IPS DF 4.7 (cell line): ENCODE measurements around the gene DPH1.

Experiments
- DNase-seq: peaks from one replicate; pipeline ENCODE4 v3.0.0-alpha.2; 2013; ENCODE audit warnings: low spot score; ENCODE audit errors: extremely low read depth

DPH1 gene

DNA sequence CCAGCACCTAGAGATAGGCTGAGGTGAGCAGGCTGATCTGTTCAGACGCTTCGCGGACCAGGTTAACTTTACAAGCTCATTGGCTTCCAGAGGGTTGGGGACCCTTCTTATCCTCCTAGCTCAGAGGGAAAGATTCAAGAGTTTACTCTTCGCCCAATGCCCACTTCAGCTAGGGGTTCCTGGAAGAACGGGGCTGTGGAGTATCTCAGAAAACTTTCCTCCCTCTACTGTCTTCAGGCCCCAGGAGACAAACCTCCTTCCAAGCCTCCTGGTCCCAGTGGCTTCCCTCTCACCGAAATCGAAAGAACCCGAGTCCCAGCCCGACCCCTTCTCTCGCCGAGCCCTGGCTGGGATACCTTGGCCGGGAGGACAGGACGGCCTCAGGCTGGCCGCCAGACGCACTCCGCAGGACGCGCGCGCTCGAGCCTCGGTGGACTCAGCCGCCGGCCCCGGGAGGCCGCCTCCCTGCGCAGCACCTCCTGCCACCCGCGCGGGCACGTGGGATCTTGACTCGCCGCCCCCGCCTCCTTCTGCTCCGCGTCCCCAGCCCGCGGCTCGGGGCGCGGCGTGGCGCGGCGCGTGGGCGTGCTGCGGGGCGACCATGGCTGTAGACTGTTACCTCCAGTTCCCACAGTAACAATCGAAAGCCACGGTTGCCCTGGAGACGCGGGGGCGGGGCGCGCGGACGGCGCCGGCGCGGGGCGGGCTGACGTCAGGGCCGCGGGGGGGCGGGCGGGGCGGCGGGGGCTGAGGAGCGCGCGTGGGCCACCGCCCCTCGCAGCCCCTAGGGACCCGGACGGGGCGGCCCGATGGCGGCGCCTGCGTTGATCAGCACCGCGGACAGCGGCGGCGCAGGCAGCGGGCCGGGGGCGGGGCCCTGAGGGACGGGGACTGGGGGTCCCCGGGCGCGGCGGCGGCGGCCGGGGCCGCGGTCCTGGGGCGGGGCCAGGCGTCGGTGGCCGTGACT, 19.7 kb downstream of the DPH1 start:
- no peak for DNase-seq

DNA sequence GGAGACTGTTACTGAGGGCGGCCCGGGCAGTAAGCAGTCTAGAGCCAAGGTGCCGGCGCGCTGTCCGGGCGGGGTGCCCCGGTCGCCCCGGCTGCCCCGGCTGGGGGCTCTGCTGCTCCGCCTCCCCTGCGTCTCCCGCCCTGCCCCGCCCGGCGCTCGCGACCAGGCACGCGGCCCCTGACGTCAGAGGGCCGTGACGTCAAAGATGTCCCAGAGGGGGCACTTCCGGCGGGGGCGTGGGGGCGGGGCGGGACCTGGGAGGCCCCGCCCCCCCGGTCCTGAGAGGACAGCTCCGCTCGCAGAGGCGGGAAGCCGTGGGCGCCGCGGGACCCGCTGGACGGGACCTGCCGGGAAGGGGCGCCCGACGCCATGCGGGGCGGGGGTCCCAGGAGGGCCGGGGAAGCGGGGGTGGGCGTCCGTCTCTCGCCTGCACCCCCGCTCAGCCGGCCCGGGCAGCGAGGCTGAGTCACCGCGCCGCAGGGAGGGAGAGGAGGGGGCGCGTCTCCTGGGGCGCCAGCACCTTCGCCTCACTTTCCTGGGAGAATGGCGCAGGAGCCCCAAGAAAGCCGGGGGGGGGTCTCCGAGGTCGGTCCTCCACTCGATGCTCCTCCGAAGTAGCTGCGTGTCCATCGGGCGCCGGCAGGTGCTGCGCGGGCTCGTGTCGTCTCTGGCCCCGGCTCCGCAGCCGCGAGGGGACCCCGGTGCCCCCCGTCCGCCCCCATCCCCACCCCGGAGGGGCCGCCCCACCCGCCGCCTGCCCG, 20.5 kb downstream of the DPH1 start:
- DNase-seq: no peak

DNA sequence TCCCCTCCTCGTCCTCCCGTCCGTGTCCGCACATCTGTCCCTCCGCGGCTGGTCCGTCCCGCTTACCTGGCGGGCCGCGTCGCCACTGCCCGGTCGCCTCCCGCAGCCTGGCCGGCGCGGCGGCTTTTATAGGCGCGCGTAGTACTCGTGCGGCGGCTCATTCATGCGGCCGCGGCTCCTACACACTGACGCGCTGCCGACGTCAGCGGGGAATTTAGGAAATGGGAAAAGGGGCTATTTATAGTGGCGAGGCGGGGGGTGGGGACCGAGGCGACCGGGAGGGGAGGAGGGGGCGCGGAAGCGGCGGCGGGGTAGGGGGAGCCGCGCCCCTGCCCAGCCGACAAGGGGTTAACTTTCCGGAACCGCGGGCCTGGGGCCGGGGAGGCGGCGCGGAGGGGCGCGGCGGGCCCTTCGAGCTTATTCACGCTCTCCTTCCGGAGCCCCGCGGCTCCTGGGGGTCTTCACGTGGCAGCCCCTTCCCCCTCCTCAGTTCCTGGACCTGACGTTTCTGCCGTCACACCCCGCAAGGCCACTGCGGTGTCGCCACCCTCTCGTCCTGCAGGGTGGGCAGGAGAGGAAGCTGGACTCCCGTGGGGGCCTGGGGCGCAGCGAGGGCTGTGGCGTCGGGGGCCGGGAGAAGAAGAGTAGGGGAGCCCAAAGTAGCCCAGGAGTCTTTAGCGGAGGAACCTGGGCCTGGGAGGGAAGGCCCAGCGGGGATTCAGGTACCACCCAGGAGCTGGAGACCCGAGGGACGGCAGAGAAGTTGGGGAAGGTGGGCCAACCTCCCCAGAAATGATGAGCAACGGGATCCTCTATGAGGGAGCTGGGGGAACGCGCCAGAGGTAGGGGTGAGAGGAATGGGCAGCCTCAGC, 21.3 kb downstream of the DPH1 start:
- no peak for DNase-seq

DNA sequence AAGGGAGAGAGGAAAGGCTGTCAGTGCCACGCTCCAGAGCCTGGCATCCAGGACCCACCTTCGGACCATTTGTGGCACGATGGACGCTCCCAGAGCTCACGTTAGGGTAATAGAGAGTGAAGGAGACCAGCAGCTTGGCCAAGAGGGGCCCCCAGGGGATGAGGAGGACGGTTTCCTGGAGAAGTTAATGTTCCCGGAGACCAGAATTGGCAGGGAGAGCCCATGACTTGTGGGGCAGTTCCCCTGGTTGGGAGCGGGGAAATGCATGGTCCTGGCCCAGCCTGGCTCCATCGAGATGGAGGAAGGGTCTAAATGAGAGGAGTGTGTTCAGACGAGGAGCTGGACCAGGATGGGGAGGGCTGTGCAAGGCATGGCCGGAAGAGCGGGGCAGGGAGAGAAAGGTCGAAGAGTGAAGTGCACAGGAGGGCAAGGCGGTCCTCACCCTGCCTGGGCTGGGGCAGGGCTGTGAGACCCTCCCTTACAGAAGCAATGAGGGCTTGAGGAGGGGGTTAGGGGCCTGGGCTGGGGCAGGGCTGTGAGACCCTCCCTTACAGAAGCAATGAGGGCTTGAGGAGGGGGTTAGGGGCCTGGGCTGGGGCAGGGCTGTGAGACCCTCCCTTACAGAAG, 22.1 kb downstream of the DPH1 start:
- no peak for DNase-seq

DNA sequence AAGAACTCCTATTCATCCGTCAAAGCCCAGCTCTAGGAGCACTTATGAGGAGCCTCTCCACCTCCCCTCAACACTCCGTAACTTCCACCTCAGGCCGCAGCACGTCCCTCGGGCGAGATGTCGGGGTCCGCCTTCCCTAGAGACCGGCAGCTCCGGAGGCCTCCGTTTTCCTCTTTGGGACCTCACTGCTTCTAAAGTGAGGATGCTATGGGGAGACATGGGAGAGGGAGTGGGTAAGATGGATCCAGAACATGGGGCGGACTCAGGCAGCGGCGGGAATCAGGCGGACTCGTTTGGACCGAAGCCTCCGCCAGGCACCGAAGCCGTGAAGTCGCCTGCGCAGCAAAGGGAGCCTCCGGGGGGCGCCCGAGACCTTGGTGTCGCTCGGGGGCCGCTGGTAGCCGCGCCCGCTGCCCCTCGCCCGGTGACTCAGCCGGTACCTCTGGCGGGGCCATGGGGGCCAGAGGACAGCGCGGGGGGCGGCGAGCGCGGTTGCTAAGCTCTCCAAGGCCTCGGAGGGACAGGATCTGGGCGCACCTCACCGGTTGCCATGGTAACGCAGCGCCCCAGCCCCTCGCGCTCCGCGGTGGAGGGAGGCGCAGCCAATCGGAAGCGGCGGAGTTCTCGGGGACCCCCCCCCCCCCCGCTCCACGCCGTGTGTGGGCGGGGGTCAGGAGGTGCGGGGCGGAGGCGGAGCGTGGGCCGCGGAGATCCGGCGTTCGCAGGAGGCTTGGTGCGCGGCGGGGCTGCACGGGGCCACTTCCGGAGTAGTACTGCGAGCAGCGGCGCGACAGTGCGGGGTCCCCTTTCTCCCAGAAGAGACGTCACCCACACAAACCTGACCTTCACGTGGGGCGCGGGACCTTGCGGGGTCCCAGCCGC, 23.7 kb downstream of the DPH1 start:
- no peak for DNase-seq

DNA sequence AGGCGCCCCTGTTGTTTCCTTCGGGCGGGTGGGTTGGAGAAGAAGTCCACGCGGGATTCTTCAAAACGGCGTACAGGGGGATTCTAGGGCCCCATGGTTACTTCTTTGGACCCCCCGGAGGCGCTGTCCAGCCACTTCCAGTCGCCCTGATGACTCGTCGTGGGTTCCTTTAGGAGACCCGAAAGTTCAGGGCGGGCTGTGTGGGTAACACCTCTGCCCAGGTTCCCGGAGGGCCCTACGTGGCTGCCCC, 24.2 kb downstream of the DPH1 start:
- no peak for DNase-seq

DNA sequence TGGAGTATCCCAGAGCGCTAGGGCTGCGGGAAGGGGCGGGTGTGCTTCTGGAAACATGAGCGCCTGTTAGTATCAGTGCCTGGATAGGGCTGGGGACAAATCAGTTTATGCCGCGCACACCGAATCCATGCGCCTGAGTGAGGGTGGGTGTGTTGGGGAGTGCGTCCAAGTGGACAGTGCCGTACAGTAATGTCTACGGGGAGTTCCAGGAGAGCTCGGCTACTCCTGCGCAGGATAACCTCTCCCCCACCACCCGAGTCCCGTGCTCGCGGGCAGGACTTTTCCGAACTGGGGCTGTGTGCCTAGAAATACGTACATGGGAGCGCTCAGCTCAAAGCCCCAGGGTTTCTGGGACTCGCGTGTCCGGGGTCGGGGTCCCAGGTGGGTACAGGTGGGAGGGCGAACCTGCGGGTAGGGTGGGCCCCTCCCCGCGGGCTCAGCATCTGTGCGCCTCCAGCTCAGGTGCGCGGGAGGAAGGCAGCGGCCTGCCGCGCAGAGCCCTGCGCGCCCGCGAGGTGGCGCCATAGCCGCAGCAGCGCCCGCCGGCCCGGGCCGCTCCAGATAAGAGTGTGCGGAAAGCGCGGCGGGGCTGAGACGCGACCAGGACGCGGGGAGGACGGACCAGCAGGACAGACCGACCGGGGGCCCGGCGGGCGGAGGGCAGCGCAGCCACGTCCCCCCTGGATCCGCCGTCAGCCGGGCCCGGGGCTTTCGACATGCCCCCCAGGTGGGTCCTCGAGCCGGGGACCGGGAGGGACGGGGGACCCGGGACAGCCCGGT, 24.7 kb downstream of the DPH1 start, which contains the start of gene HIC1:
Gene HIC1, plus strand, starts transcription at position 592 of the 780 bp plus-strand sequence. CDS start 1,588 bp downstream, outside the sequence.
- DNase-seq: no peak

DNA sequence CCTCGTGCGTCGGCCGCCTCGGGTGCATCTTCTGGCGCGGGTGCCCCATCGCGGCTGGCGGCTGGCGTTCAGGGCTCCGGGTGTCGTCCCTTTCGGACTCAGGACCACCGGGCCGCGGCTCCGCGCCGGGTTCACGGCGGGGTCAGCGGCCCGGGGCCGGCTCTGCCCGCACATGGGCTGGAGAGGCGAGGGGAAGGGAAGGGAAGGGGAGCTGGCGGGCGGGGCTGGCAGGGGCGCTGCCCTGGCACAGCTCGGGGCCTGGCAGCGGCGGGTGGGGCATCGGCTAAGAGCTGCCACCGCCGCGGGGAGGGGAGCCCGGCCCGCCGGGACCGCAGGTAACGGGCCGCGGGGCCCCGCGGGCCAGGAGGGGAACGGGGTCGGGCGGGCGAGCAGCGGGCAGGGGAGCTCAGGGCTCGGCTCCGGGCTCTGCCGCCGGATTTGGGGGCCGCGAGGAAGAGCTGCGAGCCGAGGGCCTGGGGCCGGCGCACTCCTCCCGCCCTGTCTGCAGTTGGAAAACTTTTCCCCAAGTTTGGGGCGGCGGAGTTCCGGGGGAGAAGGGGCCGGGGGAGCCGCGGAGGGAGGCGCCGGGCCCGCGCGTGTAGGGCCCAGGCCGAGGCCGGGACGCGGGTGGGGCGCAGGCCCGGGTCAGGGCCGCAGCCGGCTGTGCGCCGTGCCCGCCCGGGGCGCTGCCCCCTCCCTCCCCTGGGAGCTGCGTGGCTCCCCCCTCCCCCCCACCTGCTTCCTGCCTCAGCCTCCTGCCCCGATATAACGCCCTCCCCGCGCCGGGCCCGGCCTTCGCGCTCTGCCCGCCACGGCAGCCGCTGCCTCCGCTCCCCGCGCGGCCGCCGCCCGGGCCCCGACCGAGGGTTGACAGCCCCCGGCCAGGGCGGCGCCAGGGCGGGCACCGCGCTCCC, 25.6 kb downstream of the DPH1 start:
- DNase-seq: no peak

DNA sequence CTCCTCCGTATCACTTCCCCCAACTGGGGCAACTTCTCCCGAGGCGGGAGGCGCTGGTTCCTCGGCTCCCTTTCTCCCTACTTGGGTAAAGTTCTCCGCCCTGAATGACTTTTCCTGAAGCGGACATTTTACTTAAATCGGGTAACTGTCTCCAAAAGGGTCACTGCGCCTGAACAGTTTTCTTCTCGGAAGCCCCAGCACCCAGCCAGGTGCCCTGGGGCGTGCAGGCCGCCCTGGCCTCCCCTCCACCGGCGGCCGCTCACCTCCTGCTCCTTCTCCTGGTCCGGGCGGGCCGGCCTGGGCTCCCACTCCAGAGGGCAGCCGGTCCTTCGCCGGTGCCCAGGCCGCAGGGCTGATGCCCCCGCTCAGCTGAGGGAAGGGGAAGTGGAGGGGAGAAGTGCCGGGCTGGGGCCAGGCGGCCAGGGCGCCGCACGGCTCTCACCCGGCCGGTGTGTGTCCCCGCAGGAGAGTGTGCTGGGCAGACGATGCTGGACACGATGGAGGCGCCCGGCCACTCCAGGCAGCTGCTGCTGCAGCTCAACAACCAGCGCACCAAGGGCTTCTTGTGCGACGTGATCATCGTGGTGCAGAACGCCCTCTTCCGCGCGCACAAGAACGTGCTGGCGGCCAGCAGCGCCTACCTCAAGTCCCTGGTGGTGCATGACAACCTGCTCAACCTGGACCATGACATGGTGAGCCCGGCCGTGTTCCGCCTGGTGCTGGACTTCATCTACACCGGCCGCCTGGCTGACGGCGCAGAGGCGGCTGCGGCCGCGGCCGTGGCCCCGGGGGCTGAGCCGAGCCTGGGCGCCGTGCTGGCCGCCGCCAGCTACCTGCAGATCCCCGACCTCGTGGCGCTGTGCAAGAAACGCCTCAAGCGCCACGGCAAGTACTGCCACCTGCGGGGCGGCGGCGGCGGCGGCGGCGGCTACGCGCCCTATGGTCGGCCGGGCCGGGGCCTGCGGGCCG, 26.5 kb downstream of the DPH1 start:
- DNase-seq: no peak

DNA sequence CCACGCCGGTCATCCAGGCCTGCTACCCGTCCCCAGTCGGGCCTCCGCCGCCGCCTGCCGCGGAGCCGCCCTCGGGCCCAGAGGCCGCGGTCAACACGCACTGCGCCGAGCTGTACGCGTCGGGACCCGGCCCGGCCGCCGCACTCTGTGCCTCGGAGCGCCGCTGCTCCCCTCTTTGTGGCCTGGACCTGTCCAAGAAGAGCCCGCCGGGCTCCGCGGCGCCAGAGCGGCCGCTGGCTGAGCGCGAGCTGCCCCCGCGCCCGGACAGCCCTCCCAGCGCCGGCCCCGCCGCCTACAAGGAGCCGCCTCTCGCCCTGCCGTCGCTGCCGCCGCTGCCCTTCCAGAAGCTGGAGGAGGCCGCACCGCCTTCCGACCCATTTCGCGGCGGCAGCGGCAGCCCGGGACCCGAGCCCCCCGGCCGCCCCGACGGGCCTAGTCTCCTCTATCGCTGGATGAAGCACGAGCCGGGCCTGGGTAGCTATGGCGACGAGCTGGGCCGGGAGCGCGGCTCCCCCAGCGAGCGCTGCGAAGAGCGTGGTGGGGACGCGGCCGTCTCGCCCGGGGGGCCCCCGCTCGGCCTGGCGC, 27.3 kb downstream of the DPH1 start:
- DNase-seq: no peak

DNA sequence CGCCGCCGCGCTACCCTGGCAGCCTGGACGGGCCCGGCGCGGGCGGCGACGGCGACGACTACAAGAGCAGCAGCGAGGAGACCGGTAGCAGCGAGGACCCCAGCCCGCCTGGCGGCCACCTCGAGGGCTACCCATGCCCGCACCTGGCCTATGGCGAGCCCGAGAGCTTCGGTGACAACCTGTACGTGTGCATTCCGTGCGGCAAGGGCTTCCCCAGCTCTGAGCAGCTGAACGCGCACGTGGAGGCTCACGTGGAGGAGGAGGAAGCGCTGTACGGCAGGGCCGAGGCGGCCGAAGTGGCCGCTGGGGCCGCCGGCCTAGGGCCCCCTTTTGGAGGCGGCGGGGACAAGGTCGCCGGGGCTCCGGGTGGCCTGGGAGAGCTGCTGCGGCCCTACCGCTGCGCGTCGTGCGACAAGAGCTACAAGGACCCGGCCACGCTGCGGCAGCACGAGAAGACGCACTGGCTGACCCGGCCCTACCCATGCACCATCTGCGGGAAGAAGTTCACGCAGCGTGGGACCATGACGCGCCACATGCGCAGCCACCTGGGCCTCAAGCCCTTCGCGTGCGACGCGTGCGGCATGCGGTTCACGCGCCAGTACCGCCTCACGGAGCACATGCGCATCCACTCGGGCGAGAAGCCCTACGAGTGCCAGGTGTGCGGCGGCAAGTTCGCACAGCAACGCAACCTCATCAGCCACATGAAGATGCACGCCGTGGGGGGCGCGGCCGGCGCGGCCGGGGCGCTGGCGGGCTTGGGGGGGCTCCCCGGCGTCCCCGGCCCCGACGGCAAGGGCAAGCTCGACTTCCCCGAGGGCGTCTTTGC, 28.0 kb downstream of the DPH1 start:
- DNase-seq: no peak

DNA sequence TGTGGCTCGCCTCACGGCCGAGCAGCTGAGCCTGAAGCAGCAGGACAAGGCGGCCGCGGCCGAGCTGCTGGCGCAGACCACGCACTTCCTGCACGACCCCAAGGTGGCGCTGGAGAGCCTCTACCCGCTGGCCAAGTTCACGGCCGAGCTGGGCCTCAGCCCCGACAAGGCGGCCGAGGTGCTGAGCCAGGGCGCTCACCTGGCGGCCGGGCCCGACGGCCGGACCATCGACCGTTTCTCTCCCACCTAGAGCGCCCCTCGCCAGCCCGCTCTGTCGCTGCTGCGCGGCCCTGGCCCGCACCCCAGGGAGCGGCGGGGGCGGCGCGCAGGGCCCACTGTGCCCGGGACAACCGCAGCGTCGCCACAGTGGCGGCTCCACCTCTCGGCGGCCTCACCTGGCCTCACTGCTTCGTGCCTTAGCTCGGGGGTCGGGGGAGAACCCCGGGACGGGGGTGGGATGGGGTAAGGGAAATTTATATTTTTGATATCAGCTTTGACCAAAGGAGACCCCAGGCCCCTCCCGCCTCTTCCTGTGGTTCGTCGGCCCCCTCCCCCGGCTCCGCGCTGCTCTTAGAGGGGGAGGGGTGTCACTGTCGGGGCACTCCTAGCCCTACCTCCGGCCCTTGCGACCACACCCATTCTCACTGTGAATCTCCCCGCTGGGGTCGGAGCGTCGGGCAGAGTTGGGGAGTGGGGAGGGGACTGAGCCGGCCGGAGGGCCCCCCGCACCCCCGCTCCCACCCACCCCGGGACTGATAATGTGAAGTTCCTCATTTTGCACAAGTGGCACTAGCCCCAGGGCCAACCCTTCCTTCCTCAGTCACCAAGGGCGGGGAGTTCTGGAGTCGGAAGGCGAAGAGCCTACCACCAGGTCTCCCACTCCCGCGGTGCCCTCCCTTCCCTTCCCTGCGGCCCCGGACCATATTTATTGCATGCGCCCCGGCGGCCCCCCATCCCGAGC, 28.9 kb downstream of the DPH1 start:
- no peak for DNase-seq

DNA sequence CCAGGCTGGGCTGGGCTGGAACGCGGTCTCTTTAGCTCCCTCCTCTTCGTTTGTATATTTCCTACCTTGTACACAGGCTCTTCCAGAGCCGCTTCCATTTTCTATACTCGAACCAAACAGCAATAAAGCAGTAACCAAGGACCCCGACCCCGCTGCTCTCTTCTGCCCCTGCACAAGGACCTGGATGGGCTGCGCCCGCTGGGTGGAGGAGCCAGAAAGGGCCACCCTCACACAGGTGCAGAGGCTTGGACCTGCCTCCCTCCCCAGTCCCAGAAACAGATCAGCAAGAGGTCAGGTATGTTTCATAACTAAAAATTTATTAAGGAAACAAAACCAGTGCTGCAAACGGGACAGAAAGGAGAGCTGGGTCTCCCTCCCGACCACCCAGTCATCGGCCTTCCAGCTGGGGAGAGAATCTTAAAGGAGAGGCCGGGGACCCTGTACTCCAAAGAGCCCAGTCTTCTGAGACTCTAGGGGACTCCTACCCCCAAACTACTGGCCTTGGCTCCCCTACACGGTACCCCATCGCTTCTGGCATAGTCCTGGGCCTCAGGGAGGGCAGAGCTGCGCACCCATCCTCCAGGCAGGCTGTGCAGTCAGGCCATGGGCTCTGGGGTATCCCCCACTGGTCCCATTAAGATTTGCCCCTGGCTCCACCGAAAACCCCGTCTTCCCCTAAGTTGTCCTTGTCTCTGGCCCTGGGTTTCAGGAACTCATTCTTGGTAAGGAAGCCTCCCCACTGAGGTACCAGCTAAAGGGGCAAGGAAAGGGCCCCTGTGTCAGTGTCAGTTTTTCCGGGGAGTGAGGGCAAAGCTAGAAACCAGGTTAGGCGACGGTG, 29.8 kb downstream of the DPH1 start:
- DNase-seq: no peak

DNA sequence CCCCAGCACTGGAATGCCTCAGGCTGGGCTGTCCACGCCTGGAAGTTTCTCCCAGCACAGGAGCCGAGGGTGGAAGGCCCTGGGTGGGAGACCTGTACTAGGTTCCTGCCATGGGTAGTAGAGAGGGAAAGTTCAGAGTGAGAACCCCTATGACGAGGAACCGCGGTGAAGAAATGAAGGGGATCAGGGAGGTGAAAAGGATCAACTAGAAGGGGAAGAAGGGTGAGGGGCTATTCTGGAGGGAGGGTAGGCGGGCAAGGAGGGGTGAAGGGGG, 30.4 kb downstream of the DPH1 start:
- DNase-seq: no peak
